ENCODE data around the gene LRRC8E. TPM values are rescaled to one million over a fixed set of nuclear protein-coding genes. Genes with fewer than 3 reads are reported as not detected.

LRRC8E gene
- total RNA-seq, 1 experiment from 2014 or later: not detected

GRCh38 chr19:7919610-7920518 is 31.6 kb downstream of the LRRC8E start, which contains the start of gene SNAPC2:
SNAPC2 (plus strand) TSS chr19:7920338; CDS start chr19:7920367, 29 bp downstream.
- DNase-seq: peak; percentile 96
- Histone ChIP-seq H2AFZ (ENCODE audit: low read length) (peak within 1 kb of the TSS; percentile 93), H3K79me2 (ENCODE audit: low read length) (no peaks in the 10 kb centered on the region), H3K4me3 (ENCODE audit: low read length) (peak within 1 kb of the TSS; percentile 87), H3K27me3 (ENCODE audit: low read length) (no peaks in the 10 kb centered on the region), H3K9ac (ENCODE audit: low read length) (peak within 1 kb of the TSS; percentile 86), H3K9me3 (ENCODE audit: low read length) (no peaks in the 10 kb centered on the region), H3K27ac (ENCODE audit: low read length) (no peak within 1 kb of the TSS), H4K20me1 (ENCODE audit: insufficient read depth, low read depth, low read length) (peaks cover 36% of the 10 kb centered on the region; the same call in 1 of the 2 replicates), H3K4me2 (ENCODE audit: low read depth, low read length, poor library complexity, severe bottlenecking) (peak within 1 kb of the TSS; percentile 95), H3K36me3 (ENCODE audit: insufficient read depth, low read length) (0 out of 2 replicates have a peak, but pooled peaks cover 4% of the 10 kb centered on the region), H3K4me1 (ENCODE audit: low read length) (peaks cover 56% of the 10 kb centered on the region), H3K9me2 (replicated peaks; ENCODE audit: insufficient read depth, low read length) (no peaks in the 10 kb centered on the region)

DNA sequence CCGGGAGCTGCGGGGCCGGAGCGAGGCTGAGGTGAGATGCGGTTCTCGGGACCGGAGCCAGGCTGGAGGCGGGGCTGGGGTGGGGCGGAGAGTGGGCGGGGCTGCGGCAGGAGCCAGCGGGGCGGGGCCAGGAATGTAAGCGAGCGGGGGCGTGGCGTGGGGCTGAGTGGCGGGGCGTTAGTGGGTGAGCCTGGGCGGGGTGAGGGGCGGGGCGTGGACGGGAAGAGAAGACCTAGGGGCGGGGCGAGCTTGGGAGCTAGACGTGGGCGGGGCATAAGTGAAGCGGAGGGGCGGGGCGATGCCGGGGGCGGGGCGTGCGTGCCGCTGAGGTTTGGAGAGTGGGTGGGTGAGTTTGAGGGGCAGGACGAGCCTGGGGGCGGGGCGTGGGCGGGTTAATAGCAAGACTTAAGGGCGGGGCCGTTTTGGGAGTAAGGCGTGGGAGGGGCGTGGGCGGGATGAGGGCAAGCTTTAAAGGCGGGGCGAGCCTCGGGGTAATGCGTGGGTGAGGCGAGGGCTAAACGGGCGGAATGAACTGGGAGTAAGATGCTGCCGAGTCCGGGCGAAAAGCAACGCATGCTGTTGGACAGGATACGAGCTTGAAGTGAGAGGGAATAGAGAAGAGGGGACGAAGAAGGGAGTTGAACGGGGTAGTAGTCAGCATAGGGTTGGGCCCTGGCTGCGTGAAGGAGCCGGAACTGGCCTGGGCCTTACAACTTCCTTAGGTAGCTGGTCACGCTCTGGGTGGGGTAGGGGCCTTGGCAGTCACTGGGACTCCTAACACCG is 32.4 kb downstream of the LRRC8E start:
- H3K4me2 ChIP-seq (ENCODE audit: low read depth, low read length, poor library complexity, severe bottlenecking): peak overlapping the region; percentile 95
- peaks cover 58% of the 10 kb centered on the region for H3K4me1 ChIP-seq (ENCODE audit: low read length)
- DNase-seq: peak; percentile 99
- no peaks in the 10 kb centered on the region for H3K9me3 ChIP-seq (ENCODE audit: low read length)
- H3K9me2 ChIP-seq (replicated peaks; ENCODE audit: insufficient read depth, low read length): no peaks in the 10 kb centered on the region
- 0 out of 2 replicates have a peak, but pooled peaks cover 4% of the 10 kb centered on the region for H3K36me3 ChIP-seq (ENCODE audit: insufficient read depth, low read length)
- no peaks in the 10 kb centered on the region for H3K27me3 ChIP-seq (ENCODE audit: low read length)
- H3K9ac ChIP-seq (ENCODE audit: low read length): peak overlapping the region; percentile 86
- no peaks in the 10 kb centered on the region for H3K79me2 ChIP-seq (ENCODE audit: low read length)
- H4K20me1 ChIP-seq (ENCODE audit: insufficient read depth, low read depth, low read length): peaks cover 36% of the 10 kb centered on the region; the same call in 1 of the 2 replicates
- H2AFZ ChIP-seq (ENCODE audit: low read length): peak overlapping the region; percentile 93
- no peak overlapping the region for H3K27ac ChIP-seq (ENCODE audit: low read length)
- peak overlapping the region; percentile 87 for H3K4me3 ChIP-seq (ENCODE audit: low read length)

DNA sequence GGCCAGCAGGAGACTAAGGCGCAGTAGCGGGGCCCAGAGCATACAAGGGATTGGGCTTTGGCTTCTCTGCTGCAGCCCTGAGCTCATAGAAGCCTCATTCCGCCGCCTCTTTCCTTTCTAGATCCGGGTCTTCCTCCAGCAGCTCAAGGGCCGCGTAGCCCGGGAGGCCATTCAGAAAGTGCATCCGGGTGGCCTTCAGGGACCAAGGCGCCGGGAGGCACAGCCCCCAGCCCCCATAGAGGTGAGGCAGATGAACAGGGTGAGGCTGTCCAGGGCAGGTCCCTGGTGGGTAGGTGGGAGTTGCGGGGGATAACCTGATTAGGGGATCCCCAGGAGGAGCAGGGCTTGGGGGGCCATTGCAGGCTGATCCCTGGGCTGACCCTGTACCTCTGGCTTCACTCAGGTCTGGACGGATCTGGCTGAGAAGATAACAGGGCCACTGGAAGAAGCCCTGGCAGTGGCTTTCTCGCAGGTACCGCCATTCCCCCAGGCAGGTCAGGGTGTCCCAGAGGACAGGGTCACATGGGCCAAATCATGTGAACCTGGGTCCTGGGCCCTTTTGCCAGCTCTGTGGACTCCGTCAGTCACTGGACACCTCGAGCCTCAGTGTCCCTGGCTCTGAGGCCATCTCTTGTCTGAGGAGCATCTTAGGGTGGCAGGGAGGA is 33.1 kb downstream of the LRRC8E start:
- Histone ChIP-seq H3K9me3 (ENCODE audit: low read length) (no peaks in the 10 kb centered on the region), H3K79me2 (ENCODE audit: low read length) (no peaks in the 10 kb centered on the region), H3K27ac (ENCODE audit: low read length) (no peak overlapping the region), H3K9ac (ENCODE audit: low read length) (peak overlapping the region; percentile 81), H3K4me1 (ENCODE audit: low read length) (peaks cover 55% of the 10 kb centered on the region), H2AFZ (ENCODE audit: low read length) (peak overlapping the region; percentile 62; the same call in 1 of the 2 replicates), H4K20me1 (ENCODE audit: insufficient read depth, low read depth, low read length) (peaks cover 36% of the 10 kb centered on the region; the same call in 1 of the 2 replicates), H3K4me3 (ENCODE audit: low read length) (peak overlapping the region; percentile 87), H3K4me2 (ENCODE audit: low read depth, low read length, poor library complexity, severe bottlenecking) (peak overlapping the region; percentile 93), H3K9me2 (replicated peaks; ENCODE audit: insufficient read depth, low read length) (no peaks in the 10 kb centered on the region), H3K27me3 (ENCODE audit: low read length) (no peaks in the 10 kb centered on the region), H3K36me3 (ENCODE audit: insufficient read depth, low read length) (0 out of 2 replicates have a peak, but pooled peaks cover 4% of the 10 kb centered on the region)
- no peak for DNase-seq

DNA sequence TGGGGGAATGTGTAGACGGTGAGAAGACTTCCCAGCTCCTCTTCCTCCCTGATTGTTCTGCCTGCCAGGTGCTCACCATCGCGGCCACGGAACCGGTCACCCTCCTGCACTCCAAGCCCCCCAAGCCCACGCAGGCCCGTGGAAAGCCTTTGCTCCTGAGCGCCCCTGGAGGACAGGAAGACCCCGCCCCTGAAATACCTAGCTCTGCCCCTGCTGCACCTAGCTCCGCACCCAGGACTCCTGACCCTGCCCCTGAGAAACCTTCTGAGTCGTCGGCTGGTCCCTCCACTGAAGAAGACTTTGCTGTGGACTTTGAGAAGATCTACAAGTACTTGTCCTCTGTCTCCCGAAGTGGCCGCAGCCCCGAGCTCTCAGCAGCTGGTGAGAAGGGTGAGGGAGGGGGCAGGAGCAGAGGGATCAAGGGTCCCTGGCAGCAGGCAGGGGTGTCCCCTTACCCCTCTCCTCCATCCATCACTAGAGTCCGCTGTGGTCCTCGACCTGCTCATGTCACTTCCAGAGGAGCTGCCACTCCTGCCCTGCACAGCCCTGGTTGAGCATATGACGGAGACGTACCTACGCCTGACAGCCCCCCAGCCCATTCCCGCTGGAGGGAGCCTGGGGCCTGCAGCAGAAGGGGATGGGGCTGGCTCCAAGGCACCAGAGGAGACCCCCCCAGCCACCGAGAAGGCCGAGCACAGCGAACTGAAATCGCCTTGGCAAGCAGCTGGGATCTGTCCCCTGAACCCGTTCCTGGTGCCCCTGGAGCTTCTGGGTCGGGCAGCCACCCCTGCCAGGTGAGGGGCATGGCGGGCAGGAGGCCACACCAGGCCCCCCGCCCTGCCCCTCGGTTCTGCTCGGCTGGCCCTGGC is 33.9 kb downstream of the LRRC8E start:
- H3K27ac ChIP-seq (ENCODE audit: low read length): no peak overlapping the region
- DNase-seq: no peak
- H3K36me3 ChIP-seq (ENCODE audit: insufficient read depth, low read length): 0 out of 2 replicates have a peak, but pooled peaks cover 4% of the 10 kb centered on the region
- no peaks in the 10 kb centered on the region for H3K79me2 ChIP-seq (ENCODE audit: low read length)
- H3K9me3 ChIP-seq (ENCODE audit: low read length): no peaks in the 10 kb centered on the region
- peaks cover 48% of the 10 kb centered on the region for H3K4me1 ChIP-seq (ENCODE audit: low read length)
- H3K9ac ChIP-seq (ENCODE audit: low read length): peak overlapping the region; percentile 81
- H3K4me3 ChIP-seq (ENCODE audit: low read length): peak overlapping the region; percentile 87; the same call in 1 of the 2 replicates
- no peaks in the 10 kb centered on the region for H3K9me2 ChIP-seq (replicated peaks; ENCODE audit: insufficient read depth, low read length)
- no peak overlapping the region for H2AFZ ChIP-seq (ENCODE audit: low read length)
- H3K4me2 ChIP-seq (ENCODE audit: low read depth, low read length, poor library complexity, severe bottlenecking): peak overlapping the region; percentile 93
- peaks cover 36% of the 10 kb centered on the region; the same call in 1 of the 2 replicates for H4K20me1 ChIP-seq (ENCODE audit: insufficient read depth, low read depth, low read length)
- H3K27me3 ChIP-seq (ENCODE audit: low read length): no peaks in the 10 kb centered on the region

DNA sequence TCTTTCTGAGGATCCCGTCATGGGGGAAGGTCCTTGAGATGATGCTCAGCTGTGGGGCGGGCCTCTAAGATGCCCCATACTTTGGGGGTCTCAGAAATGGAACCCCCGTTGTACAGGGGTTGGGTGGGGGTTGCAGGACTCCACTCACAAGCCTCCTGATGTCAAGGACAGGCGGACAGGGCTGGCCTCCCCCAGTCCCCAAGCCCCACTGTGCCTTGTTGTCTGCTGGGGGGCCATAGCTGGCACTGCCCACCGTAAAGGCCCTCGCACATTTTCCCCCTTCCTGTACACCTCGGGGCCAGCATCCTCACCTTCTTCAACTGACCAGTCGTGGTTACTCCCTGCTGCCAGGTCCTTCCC is 34.5 kb downstream of the LRRC8E start:
- Histone ChIP-seq H3K36me3 (ENCODE audit: insufficient read depth, low read length) (0 out of 2 replicates have a peak, but pooled peaks cover 4% of the 10 kb centered on the region), H3K4me3 (ENCODE audit: low read length) (no peak overlapping the region), H4K20me1 (ENCODE audit: insufficient read depth, low read depth, low read length) (peaks cover 36% of the 10 kb centered on the region; the same call in 1 of the 2 replicates), H3K9me3 (ENCODE audit: low read length) (no peaks in the 10 kb centered on the region), H2AFZ (ENCODE audit: low read length) (no peak overlapping the region), H3K27me3 (ENCODE audit: low read length) (no peaks in the 10 kb centered on the region), H3K79me2 (ENCODE audit: low read length) (no peaks in the 10 kb centered on the region), H3K4me2 (ENCODE audit: low read depth, low read length, poor library complexity, severe bottlenecking) (peak overlapping the region; percentile 52), H3K27ac (ENCODE audit: low read length) (no peak overlapping the region), H3K9me2 (replicated peaks; ENCODE audit: insufficient read depth, low read length) (no peaks in the 10 kb centered on the region), H3K4me1 (ENCODE audit: low read length) (peaks cover 42% of the 10 kb centered on the region), H3K9ac (ENCODE audit: low read length) (peak overlapping the region; percentile 52; the same call in 1 of the 2 replicates)
- no peak for DNase-seq

DNA sequence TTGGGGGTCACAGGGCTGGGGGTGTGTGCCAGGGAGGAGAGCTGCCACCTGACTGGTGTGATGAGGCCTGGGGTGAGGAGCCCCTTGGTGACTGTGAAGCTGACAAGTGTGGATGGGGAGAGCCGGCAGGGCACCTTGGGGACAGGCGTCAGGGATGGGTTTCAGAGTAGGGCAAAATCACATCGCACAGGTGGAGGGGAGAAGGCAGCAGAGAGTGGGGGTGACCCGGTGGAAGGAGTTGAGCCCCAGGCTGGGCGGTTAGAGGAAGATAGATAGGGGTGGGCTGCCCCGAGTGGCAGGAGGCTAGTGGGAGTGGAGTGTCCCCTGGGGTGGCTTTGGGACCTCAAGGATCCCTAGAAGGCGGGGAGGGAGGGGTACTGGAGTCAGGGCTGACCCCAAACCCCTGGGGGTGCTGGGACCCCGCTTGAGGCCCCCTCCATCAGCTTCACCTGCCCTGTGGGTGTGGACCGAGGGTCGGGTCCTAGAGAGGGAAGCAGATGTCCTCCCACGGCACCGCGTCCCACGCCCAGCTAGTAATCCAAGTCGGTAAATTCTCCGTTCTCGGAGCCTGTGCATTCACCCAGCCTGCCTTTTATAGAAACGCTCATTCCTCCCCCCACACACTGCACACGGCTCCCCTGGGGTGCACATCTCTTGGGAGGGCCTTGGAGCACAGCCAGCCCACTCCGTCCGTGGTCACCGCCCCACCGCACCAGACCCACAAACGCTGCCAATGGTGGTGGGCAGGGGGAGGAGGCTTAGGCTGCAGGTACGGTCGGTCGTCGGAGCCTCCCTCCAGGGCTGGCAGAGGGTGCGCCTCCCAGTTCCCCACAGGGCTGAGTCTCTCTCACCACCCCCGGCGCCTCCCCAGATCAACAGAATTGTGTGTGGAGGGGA is 35.2 kb downstream of the LRRC8E start:
- H3K9me2 ChIP-seq (replicated peaks; ENCODE audit: insufficient read depth, low read length): no peaks in the 10 kb centered on the region
- H3K36me3 ChIP-seq (ENCODE audit: insufficient read depth, low read length): 0 out of 2 replicates have a peak, but pooled peaks cover 4% of the 10 kb centered on the region
- H3K9ac ChIP-seq (ENCODE audit: low read length): peak overlapping the region; percentile 52
- H3K4me3 ChIP-seq (ENCODE audit: low read length): peak overlapping the region; percentile 1; the same call in 1 of the 2 replicates
- H3K9me3 ChIP-seq (ENCODE audit: low read length): no peaks in the 10 kb centered on the region
- H3K4me1 ChIP-seq (ENCODE audit: low read length): peaks cover 41% of the 10 kb centered on the region
- peak overlapping the region; percentile 52 for H3K4me2 ChIP-seq (ENCODE audit: low read depth, low read length, poor library complexity, severe bottlenecking)
- H4K20me1 ChIP-seq (ENCODE audit: insufficient read depth, low read depth, low read length): peaks cover 36% of the 10 kb centered on the region; the same call in 1 of the 2 replicates
- no peak overlapping the region for H2AFZ ChIP-seq (ENCODE audit: low read length)
- no peaks in the 10 kb centered on the region for H3K79me2 ChIP-seq (ENCODE audit: low read length)
- H3K27me3 ChIP-seq (ENCODE audit: low read length): no peaks in the 10 kb centered on the region
- peak; percentile 72 for DNase-seq
- no peak overlapping the region for H3K27ac ChIP-seq (ENCODE audit: low read length)
